HepG2 (cell line): ENCODE results near the gene ZSWIM5. TPM values are rescaled to one million over a fixed set of nuclear protein-coding genes. Genes with fewer than 3 reads are reported as not detected.

Experiments used
- FOXA3 ChIP-seq: IDR thresholded peaks from 2 replicates; pipeline ENCODE4 v1.6.1; 2016; ENCODE audit warnings: missing genetic modification reagents, missing compliant biosample characterization
- FOXK2 ChIP-seq: fragments of 450-650 bp; IDR thresholded peaks from 2 replicates; pipeline ENCODE4 v1.6.1; 2016
- HNF4A ChIP-seq: sonication (generic); formaldehyde crosslinking; IDR thresholded peaks from 2 replicates; pipeline ENCODE4 v1.4.0; 2020; ENCODE audit warnings: missing genetic modification reagents
- MED1 ChIP-seq: sonication (generic); formaldehyde crosslinking; IDR thresholded peaks from 2 replicates; pipeline ENCODE4 v1.4.0; 2020; ENCODE audit warnings: missing genetic modification reagents
- MXI1 ChIP-seq: IDR thresholded peaks from 3 replicates; pipeline ENCODE4 v1.6.1; 2012; ENCODE audit warnings: low read depth, low read length, inconsistent platforms, borderline replicate concordance
- NFKB2 ChIP-seq: sonication (generic); formaldehyde crosslinking; IDR thresholded peaks from 2 replicates; pipeline ENCODE4 v1.4.0; 2020; ENCODE audit warnings: missing genetic modification reagents, borderline replicate concordance
- RAD21 ChIP-seq: fragments of 450-650 bp; formaldehyde crosslinking; IDR thresholded peaks from 2 replicates; pipeline ENCODE4 v1.5.0; 2020; ENCODE audit warnings: mild to moderate bottlenecking
- SKI ChIP-seq: fragments of 450-650 bp; IDR thresholded peaks from one replicate; pipeline ENCODE4 v1.6.1; 2018; ENCODE audit warnings: mild to moderate bottlenecking; ENCODE audit not compliant: partially characterized antibody
- SMC3 ChIP-seq: IDR thresholded peaks from 2 replicates; pipeline ENCODE4 v1.6.1; 2011; ENCODE audit warnings: low read length, improper control_type of control experiment
- TRIM24 ChIP-seq: sonication (generic); formaldehyde crosslinking; IDR thresholded peaks from 2 replicates; pipeline ENCODE4 v1.8.0; 2022; ENCODE audit warnings: mild to moderate bottlenecking, missing genetic modification reagents
- polyA plus RNA-seq, 8 experiments: library from polyadenylated mRNA; depleted of rRNA in 3 of 8; stranded (reverse) in 7 of 8; unstranded in 1 of 8; fragments of >200 nt; fragmentation: Illumina TruSeq in 4 of 8; extraction: Trizol in 4 of 8; gene quantifications; 2 replicates each; pipeline versions ENCODE4 v1.2.1 to v1.2.3, GENCODE V29; 2011 to 2016; ENCODE audit warnings: low read depth in 4 of 8, missing spikeins in 1 of 8, mixed read lengths in 1 of 8; ENCODE audit not compliant: insufficient read depth in 1 of 8
- total RNA-seq, 5 experiments: library from RNA; depleted of rRNA; stranded (reverse); fragments of >200 nt; fragmentation: Illumina TruSeq; extraction: Trizol; gene quantifications; 2 replicates each; pipeline ENCODE4 v1.2.3, GENCODE V29; 2016; ENCODE audit warnings: low read depth in 1 of 5
- TF ChIP-seq, protein P1 (sequence below): IDR thresholded peaks from 2 replicates; pipeline ENCODE4 v1.6.1; 2016; ENCODE audit warnings: low read depth, missing genetic modification reagents, missing compliant biosample characterization
- TF ChIP-seq, protein P2 (sequence below), 2 experiments: fragments of 450-650 bp in 1 of 2; sonication (generic) in 1 of 2; formaldehyde crosslinking; IDR thresholded peaks; 2 replicates each; pipeline versions ENCODE4 v1.5.0 to v1.8.0; 2020 to 2022; ENCODE audit warnings: mild to moderate bottlenecking in 1 of 2, missing genetic modification reagents in 1 of 2
- TF ChIP-seq, protein P3 (sequence below): sonication (generic); formaldehyde crosslinking; IDR thresholded peaks from 2 replicates; pipeline ENCODE4 v1.4.0; 2020; ENCODE audit warnings: missing genetic modification reagents
- TF ChIP-seq, protein P4 (sequence below): sonication (generic); formaldehyde crosslinking; IDR thresholded peaks from 2 replicates; pipeline ENCODE4 v1.4.0; 2020; ENCODE audit warnings: mild to moderate bottlenecking, missing genetic modification reagents
- TF ChIP-seq, protein P5 (sequence below): sonication (generic); formaldehyde crosslinking; conservative IDR thresholded peaks from 2 replicates; pipeline ENCODE4 v1.8.0; 2022; ENCODE audit warnings: low read depth, missing genetic modification reagents

Gene ZSWIM5
- total and polyA plus RNA-seq, 2 of the 13 experiments (the other 11 are each of a cell fraction or from before 2014, with no cell fraction given), result 11.0 to 20.6 TPM

DNA sequence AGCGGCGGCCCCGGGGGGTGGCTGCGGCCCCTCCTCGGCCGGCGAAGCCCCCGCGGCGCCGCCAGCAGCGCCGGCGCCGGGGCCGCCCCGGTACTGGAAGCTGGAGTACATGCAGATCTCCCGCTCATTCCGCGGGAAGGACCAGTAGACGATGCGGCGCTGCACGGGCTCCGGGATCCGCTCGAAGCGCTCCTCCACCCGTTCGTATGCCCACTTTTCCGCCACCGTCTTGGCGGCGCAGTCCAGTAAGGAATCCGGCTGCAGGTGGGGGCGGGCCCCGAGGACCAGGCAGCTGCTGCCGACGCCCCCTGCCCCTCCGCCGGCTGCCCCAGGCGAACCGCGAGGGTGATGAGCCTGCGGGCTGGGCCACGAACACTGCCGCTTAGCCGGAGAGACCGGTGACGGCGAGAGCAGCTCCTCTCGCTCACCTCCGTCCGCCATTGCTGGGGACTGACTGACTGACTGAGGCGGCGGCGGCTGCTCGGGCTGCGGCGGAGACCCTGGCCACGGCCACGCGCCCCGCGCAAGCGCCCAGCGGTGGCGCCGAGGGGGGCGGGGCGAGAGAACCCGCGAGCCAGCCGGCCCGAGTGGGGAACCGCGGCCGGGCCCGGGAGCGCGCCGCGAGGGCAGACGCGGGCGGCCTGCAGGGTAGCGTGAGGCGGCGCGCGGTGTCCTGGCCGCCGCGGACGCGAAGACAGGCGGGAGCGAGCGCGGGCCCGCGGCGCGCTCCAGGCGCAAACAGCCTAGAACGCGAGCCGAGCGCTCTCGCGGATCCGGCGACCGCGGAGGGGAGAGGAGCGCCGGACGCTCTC, at the start of gene ZSWIM5 (continued):
- TF ChIP-seq, protein P1, sequence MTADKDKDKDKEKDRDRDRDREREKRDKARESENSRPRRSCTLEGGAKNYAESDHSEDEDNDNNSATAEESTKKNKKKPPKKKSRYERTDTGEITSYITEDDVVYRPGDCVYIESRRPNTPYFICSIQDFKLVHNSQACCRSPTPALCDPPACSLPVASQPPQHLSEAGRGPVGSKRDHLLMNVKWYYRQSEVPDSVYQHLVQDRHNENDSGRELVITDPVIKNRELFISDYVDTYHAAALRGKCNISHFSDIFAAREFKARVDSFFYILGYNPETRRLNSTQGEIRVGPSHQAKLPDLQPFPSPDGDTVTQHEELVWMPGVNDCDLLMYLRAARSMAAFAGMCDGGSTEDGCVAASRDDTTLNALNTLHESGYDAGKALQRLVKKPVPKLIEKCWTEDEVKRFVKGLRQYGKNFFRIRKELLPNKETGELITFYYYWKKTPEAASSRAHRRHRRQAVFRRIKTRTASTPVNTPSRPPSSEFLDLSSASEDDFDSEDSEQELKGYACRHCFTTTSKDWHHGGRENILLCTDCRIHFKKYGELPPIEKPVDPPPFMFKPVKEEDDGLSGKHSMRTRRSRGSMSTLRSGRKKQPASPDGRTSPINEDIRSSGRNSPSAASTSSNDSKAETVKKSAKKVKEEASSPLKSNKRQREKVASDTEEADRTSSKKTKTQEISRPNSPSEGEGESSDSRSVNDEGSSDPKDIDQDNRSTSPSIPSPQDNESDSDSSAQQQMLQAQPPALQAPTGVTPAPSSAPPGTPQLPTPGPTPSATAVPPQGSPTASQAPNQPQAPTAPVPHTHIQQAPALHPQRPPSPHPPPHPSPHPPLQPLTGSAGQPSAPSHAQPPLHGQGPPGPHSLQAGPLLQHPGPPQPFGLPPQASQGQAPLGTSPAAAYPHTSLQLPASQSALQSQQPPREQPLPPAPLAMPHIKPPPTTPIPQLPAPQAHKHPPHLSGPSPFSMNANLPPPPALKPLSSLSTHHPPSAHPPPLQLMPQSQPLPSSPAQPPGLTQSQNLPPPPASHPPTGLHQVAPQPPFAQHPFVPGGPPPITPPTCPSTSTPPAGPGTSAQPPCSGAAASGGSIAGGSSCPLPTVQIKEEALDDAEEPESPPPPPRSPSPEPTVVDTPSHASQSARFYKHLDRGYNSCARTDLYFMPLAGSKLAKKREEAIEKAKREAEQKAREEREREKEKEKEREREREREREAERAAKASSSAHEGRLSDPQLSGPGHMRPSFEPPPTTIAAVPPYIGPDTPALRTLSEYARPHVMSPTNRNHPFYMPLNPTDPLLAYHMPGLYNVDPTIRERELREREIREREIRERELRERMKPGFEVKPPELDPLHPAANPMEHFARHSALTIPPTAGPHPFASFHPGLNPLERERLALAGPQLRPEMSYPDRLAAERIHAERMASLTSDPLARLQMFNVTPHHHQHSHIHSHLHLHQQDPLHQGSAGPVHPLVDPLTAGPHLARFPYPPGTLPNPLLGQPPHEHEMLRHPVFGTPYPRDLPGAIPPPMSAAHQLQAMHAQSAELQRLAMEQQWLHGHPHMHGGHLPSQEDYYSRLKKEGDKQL (CRISPR knock-in tag), result peak; percentile 39; the same call in 1 of the 2 replicates
- no peak for TF ChIP-seq TRIM24 (CRISPR knock-in tag)
- no peak for TF ChIP-seq SMC3
- peak; percentile 43; the same call in 1 of the 2 replicates for TF ChIP-seq NFKB2 (CRISPR knock-in tag)
- peak; percentile 70 for TF ChIP-seq RAD21
- TF ChIP-seq FOXA3, result peak; percentile 6; the same call in 1 of the 2 replicates
- no peak for TF ChIP-seq HNF4A (CRISPR knock-in tag)
- TF ChIP-seq, protein P2, sequence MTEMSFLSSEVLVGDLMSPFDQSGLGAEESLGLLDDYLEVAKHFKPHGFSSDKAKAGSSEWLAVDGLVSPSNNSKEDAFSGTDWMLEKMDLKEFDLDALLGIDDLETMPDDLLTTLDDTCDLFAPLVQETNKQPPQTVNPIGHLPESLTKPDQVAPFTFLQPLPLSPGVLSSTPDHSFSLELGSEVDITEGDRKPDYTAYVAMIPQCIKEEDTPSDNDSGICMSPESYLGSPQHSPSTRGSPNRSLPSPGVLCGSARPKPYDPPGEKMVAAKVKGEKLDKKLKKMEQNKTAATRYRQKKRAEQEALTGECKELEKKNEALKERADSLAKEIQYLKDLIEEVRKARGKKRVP (CRISPR knock-in tag; IDR thresholded peaks at IDR 0.05), result peak in 1 of 2 experiments; percentile 31; a peak in 1 of 4 replicates
- TF ChIP-seq, protein P3, sequence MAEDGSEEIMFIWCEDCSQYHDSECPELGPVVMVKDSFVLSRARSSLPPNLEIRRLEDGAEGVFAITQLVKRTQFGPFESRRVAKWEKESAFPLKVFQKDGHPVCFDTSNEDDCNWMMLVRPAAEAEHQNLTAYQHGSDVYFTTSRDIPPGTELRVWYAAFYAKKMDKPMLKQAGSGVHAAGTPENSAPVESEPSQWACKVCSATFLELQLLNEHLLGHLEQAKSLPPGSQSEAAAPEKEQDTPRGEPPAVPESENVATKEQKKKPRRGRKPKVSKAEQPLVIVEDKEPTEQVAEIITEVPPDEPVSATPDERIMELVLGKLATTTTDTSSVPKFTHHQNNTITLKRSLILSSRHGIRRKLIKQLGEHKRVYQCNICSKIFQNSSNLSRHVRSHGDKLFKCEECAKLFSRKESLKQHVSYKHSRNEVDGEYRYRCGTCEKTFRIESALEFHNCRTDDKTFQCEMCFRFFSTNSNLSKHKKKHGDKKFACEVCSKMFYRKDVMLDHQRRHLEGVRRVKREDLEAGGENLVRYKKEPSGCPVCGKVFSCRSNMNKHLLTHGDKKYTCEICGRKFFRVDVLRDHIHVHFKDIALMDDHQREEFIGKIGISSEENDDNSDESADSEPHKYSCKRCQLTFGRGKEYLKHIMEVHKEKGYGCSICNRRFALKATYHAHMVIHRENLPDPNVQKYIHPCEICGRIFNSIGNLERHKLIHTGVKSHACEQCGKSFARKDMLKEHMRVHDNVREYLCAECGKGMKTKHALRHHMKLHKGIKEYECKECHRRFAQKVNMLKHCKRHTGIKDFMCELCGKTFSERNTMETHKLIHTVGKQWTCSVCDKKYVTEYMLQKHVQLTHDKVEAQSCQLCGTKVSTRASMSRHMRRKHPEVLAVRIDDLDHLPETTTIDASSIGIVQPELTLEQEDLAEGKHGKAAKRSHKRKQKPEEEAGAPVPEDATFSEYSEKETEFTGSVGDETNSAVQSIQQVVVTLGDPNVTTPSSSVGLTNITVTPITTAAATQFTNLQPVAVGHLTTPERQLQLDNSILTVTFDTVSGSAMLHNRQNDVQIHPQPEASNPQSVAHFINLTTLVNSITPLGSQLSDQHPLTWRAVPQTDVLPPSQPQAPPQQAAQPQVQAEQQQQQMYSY (CRISPR knock-in tag), result no peak
- TF ChIP-seq SKI, result peak; percentile 77
- no peak for TF ChIP-seq MXI1
- TF ChIP-seq FOXK2, result no peak
- TF ChIP-seq, protein P4, sequence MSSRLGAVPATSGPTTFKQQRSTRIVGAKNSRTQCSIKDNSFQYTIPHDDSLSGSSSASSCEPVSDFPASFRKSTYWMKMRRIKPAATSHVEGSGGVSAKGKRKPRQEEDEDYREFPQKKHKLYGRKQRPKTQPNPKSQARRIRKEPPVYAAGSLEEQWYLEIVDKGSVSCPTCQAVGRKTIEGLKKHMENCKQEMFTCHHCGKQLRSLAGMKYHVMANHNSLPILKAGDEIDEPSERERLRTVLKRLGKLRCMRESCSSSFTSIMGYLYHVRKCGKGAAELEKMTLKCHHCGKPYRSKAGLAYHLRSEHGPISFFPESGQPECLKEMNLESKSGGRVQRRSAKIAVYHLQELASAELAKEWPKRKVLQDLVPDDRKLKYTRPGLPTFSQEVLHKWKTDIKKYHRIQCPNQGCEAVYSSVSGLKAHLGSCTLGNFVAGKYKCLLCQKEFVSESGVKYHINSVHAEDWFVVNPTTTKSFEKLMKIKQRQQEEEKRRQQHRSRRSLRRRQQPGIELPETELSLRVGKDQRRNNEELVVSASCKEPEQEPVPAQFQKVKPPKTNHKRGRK (CRISPR knock-in tag), result no peak
- 0 out of 2 replicates have a peak, but pooled peaks have one; percentile 19 for TF ChIP-seq MED1
- TF ChIP-seq, protein P5, sequence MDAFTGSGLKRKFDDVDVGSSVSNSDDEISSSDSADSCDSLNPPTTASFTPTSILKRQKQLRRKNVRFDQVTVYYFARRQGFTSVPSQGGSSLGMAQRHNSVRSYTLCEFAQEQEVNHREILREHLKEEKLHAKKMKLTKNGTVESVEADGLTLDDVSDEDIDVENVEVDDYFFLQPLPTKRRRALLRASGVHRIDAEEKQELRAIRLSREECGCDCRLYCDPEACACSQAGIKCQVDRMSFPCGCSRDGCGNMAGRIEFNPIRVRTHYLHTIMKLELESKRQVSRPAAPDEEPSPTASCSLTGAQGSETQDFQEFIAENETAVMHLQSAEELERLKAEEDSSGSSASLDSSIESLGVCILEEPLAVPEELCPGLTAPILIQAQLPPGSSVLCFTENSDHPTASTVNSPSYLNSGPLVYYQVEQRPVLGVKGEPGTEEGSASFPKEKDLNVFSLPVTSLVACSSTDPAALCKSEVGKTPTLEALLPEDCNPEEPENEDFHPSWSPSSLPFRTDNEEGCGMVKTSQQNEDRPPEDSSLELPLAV, result no peak
